ENCODE measurements around the gene ZFYVE21.

ZFYVE21 gene

GRCh38 chr14:103726474-103726873 lies 10.9 kb downstream of the ZFYVE21 start:
- no peak for DNase-seq

DNA sequence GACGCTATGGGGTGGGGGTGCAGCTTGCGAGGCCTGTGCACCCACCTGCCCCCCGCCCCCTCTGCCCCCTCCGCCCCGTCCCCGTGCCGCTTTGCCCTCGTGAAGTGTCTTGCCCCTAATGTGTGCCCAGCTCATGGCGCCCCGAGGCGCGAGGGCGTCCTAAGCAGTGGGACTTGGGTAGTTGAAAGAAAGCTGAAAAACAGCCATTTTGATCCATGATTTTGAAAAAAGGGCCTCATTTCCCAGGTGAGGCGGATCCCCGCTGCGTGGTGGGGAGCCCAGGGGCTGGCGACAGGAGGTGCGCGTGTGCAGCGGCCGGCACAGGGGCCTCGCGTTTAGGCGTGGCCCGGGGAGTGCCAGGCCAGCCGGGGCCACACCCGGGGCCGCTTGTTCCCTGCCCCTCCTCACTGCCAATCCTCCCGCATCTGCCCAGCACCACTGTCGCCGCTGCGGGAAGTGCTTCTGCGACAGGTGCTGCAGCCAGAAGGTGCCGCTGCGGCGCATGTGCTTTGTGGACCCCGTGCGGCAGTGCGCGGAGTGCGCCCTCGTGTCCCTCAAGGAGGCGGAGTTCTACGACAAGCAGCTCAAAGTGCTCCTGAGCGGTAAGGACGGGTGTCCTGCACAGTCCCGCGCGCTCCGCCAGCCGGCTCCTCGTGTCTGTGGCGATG lies 11.8 kb downstream of the ZFYVE21 start:
- DNase-seq: no peak

DNA sequence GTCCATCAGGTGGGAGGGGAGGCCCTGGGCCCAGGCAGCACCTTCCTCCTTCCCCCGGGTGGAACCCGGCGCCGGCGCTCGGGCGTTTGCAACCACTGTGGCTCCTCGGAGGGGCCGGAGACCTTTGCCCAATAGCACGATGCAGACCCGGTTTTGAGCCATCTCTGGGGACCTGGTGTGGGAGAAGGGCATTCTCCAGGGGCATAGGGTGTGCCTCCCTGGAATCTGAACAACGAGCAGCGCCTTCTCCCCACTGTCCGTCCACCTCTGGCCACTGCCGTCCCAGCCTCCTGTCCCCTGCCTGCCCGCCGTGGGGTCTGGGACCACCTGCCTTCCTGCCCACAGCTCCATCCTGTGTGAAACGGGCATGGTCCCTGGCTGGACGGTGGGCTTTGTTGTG lies 12.5 kb downstream of the ZFYVE21 start:
- DNase-seq: no peak

DNA sequence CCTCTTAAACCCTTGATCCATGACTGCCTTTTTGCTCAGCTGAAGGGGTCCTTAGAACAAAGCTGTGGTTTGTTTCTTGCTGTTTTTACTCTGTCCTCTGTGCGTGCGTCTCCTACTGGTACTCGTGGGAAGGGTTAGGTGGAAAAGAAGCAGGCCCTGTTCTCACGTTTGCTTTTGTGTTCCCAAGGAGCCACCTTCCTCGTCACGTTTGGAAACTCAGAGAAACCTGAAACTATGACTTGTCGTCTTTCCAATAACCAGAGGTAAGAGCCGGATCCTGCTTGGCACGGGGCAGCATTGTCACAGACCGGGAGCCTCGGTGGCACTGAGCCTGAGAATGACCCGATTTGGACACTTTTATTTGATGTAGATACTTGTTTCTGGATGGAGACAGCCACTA lies 13.1 kb downstream of the ZFYVE21 start:
- DNase-seq: no peak

- no peak for DNase-seq
Observed at GRCh38 chr14:103729496-103730448, 14.2 kb downstream of the ZFYVE21 start.

- peak; percentile 44 for DNase-seq
Observed at GRCh38 chr14:103730490-103731035, 15.0 kb downstream of the ZFYVE21 start.

DNA sequence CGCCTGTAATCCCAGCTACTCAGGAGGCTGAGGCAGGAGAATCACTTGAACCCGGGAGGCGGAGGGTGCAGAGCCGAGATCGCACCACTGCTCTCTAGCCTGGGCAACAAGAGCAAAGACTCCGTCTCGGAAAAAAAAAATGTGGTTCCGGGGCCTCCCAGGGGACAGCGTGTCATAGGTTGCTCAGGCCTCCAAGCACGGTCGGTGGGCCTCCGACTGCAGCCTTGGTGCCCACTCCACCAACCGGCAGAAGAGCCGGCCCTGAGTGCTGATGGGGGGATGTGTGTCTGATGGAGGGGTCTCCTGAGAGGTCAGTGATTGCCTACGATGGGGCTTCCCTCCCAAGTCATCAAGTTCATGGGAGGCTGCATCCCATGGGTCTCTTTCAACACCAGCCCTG lies 15.9 kb downstream of the ZFYVE21 start:
- DNase-seq: no peak

GRCh38 chr14:103731916-103732867 lies 16.6 kb downstream of the ZFYVE21 start:
- DNase-seq: no peak

DNA sequence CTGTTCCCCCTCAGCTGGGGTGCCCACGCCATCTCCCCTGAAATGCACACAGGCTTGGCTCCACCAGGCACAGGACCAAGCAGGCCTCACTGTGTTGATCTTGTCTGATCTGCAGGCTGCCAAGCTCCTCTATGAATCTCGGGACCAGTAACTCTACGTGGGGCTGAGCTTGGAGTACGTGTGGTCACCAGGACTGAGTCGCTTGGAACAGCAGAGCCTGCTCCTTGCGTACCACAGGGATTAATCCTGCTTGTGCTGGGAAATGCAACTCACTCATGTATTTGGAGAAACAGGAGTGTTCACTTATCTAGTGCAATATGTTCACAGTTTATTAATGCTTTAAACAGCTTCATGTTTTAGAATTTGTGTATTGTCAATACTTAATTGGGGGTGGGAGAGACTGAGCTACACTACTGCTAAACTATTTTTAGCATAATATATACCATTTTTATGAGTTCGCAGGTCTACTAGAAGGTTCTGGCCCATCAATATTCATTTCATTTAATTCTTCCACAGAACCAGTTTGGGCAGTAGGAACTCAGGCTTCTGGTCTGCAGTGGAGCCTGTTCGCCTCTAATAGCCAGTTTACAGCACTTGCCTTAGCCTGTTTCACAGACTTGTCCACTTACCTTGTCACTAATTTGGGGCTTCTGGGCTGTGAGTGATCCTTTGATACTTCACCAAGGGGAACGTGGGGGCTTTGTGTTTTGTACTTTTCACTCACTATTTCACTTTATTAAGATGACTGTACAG lies 17.4 kb downstream of the ZFYVE21 start:
- DNase-seq: no peak

- no peak for DNase-seq
Observed at GRCh38 chr14:103733651-103734050, 18.0 kb downstream of the ZFYVE21 start.

GRCh38 chr14:103734081-103734888 lies 18.7 kb downstream of the ZFYVE21 start:
- DNase-seq: no peak

DNA sequence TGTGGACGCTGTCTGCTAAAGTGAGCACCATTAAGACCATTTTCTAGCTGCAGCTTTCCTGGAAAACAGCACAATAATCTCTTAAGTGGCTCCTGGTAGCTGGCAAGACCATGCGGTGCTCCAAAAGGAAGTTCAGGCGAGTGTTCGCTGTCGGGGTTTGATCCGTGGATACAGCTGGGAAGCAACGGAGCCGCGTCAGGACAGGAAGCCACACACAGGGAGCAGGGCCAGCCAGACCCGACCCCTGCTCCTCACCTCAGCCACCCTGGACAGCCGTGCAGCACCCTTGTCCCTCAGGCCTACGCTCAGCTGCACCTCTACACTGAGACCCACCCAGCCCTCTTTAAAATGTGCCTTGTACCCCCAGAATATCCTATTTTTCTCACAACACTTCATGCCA lies 19.4 kb downstream of the ZFYVE21 start:
- DNase-seq: no peak

DNA sequence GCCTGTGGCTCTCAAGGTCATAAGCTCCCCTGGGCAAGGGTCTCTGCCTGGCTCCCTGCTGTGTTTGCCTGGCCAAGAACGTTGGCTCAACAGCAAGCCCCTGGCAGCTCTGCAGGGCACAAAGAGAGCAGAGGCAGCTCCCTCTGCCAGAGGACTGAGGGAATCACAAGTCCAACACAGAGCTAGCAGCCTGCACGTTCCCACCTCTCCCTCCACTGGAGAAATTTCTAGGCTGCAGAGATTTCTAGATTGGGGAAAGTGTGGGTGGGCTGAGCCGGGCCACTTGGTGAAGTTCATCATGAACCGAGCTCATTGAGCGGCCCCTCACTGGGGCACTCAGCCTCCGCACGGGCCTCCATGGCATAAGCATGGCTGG lies 19.8 kb downstream of the ZFYVE21 start:
- DNase-seq: no peak

DNA sequence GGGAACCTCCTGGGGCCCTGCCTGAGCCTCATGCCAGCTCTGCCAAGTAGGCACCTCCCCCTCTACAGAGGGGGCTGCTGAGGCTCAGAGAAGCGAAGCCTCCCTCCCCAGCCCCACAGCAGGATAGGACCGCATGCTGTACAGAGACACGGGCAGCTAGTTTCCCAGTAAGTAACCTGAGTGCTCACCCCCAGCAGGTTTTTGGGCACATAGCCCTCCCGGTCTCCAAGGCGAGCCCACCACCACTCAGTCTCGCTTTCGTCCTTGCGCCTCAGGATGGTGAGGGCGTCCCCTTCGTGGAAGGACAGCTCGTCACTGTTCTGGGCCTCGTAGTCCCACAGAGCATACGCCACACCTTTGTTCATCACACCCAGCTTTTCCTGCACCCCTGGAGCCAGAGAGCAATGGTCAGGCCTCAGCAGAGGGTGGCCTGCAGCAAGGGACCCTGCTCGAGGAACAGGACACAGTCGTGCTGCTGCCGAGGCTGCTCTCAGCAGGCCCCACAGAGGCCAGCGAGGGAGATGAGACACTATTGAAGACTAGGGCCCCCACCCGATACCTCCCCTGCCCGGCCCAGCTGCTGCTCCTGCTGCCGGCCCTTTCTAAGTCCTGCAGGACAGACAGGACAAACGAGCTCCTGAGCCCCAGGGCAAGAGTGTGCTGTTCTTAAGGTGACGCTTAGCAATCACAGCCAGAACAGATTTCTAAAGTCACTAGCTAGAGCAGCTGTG lies 20.4 kb downstream of the ZFYVE21 start:
- no peak for DNase-seq

DNA sequence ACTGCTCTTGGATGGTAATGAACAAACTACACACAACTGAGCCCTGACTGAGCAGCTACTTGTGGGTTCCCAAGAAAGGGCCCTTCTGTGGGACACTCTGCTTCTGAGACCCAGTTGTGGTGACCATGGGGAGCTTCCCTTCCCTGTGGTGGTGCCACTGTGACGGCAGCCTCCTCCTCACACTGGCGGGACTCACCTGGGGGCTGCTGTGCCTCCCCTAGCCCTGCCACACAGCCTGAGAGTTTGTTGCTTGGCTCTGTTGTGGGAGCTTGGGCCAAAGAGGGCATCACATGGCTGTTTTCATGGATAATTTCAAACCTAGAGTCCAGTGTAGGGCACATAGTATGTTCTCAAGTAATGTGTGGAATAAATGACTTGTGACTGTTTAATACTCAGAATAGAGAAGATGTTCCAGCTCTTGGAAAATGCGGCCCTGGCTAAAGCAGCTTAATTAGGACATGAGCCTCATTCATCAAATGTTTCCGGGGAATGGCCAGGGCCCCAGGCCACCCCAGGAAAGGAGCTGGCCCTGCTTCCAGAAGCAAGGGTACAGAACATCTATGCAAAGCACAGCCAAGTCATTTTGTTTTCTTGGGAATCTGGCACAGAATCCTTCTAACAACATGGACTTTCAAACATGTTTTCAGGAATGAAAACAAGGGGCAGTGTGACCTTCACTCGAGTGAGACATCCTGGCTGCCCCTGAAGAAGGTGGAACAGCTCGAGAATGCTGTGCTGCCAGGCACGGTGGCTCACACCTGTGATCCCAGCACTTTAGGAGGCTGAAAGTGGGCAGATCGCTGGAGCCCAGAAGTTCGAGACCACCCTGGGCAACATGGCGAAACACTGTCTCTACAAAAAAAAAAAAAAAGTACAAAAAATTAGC lies 21.2 kb downstream of the ZFYVE21 start:
- no peak for DNase-seq

DNA sequence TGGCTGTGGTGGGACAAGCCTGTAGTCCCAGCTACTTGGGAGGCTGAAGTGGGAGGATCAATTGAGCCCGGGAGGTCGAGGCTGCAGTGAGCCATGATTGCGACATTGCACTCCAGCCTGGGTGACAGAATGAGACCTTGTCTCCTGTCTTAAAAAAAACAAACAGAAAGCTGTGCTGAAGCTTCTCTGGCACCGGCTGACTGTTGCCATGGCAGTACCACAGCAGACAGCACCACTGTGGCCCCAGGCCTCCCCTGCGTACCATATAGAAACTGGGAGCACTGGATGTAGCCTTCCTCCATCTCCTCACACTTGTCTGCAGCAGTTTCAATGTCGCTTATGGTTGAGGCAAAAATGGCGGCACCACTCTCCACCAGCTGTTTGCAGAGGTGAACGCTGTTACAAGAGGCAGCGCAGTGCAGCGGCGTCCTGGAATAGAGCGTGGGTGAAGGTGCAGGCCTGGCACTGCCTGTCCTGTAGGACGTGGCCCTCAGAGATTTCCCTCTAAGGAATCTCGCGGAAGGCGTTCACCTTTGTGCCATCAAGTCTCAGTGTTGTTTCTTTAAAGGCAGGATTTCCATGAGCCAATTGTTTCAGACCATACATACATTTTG lies 21.9 kb downstream of the ZFYVE21 start:
- DNase-seq: no peak

DNA sequence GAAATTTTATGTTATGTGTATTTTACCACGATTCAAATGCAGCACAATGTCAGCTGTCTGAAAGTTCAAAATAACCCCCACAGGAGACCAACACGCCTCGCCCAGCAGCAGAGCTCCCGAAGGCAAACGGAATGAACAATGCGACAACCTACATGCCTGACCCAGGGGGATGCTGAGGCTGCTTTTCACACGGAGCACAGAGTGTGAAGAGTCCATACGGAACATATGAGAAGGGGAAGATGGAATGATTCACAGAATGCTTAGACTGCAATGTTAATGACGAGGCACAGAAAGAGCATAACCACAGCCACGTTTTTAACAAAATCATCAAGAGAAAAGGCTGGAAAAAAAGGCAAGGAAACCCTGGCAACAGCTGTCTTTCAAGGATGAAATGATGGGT lies 22.6 kb downstream of the ZFYVE21 start:
- no peak for DNase-seq

- no peak for DNase-seq
Observed at GRCh38 chr14:103738701-103739451, 23.3 kb downstream of the ZFYVE21 start.
